Coronary artery (tissue), 2 donors: Measurements from ENCODE around the gene NDST3.
A peak's percentile ranks its signal among the peaks of the same experiment; 100 is the strongest.

Experiments used
- DNase-seq: peaks from one replicate; pipeline ENCODE4 v3.0.0-alpha.2; 2017; ENCODE audit warnings: low spot score
- H3K27ac ChIP-seq, 2 donors: fragments of 200-600 bp; sonication (generic); one replicate each; pipeline ENCODE4 v1.5.1; 2016 to 2019
- H3K4me3 ChIP-seq: fragments of 200-600 bp; sonication (generic); 2 replicates; pipeline ENCODE4 v1.5.1; 2016; ENCODE audit warnings: mild to moderate bottlenecking, moderate library complexity
- TF ChIP-seq, protein P1 (sequence below): fragments of 200-600 bp; sonication (generic); IDR thresholded peaks from one replicate; pipeline ENCODE4 v1.5.1; 2019; ENCODE audit warnings: antibody characterized with exemption

NDST3 gene

DNA sequence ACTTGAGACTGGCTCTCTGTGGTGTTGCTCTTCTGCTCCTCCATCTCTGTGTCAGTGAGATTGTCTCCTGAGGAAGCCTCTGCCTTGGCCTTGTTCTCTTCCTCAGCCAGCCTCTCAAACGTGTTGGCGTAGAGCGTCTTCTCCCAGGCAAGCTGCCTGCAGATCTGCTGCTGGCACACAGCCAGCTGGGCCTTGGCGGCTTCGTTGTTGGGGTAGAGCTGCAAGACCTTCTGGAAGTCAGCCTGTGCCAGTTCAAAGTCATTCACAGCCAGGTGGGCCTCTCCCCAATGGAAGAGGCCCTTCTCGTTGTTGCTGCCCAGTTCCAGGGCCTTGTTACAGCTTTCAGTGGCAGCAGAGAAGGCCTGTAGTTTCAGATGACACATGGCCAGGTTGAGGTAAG lies 159.1 kb downstream of the NDST3 start:
- DNase-seq: no peak
- TF ChIP-seq, protein P1, sequence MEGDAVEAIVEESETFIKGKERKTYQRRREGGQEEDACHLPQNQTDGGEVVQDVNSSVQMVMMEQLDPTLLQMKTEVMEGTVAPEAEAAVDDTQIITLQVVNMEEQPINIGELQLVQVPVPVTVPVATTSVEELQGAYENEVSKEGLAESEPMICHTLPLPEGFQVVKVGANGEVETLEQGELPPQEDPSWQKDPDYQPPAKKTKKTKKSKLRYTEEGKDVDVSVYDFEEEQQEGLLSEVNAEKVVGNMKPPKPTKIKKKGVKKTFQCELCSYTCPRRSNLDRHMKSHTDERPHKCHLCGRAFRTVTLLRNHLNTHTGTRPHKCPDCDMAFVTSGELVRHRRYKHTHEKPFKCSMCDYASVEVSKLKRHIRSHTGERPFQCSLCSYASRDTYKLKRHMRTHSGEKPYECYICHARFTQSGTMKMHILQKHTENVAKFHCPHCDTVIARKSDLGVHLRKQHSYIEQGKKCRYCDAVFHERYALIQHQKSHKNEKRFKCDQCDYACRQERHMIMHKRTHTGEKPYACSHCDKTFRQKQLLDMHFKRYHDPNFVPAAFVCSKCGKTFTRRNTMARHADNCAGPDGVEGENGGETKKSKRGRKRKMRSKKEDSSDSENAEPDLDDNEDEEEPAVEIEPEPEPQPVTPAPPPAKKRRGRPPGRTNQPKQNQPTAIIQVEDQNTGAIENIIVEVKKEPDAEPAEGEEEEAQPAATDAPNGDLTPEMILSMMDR: no peak
- H3K4me3 ChIP-seq: no peak overlapping the region
- no peak overlapping the region for H3K27ac ChIP-seq

DNA sequence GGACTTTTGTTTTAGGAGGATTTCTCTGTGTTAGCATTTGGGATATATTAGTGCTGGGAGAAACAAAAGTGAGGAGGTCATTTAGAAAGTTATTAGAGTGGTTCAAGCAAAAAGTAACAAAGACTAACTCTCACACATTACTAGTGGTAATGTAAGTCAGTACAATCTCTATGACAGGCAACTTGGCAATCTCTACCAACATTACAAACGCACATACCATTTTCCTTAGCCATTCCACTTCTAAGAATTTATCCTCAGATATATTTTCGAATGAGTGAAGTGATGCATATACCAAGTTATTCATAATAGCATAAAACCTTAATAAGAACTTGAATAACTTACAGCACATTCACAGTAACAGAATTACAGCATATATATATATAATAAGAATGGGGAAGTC lies 172.3 kb downstream of the NDST3 start:
- DNase-seq: no peak
- TF ChIP-seq, protein P1: no peak
- Histone ChIP-seq H3K27ac (no peak overlapping the region), H3K4me3 (no peak overlapping the region)

DNA sequence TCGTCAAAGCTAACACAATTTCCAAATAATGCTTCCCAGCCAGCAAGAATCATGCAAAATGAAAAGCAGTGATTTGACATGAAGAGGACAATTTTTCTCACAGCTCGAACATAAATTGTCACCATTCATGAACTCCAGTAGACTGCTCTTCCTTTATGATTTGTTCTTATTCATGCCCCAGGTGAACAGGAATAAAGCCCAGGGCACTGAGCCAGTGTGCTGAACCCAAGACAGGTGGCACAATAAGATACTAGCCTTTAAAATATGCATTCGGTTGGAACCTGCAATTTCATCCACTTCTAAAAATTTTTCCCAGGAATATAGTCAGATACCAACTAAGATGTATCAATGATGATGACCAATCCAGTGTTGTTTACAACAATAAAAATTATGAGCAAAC lies 178.8 kb downstream of the NDST3 start:
- DNase-seq: no peak
- Histone ChIP-seq H3K4me3 (no peak overlapping the region), H3K27ac (no peak overlapping the region)
- TF ChIP-seq, protein P1: no peak

DNA sequence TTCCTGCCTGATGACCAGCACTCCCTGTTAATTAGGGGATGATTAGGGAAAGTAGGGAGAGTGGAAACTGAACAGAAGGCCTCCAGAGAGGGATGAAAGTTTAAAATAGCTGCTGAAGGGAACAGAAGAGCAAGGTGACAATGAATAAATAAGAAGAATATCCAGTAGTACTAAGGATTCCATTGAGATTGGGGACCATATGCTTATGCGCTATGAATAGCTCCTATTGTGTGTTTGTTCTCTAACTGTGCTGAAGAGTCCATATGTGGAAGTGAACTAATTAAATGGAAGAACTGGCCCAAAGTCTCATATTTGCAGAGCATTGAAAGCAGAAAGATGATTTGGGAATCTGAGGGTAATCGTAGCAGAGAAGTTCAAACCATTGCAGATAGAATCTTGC lies 181.5 kb downstream of the NDST3 start:
- no peak for DNase-seq
- no peak overlapping the region for H3K27ac ChIP-seq
- no peak overlapping the region for H3K4me3 ChIP-seq
- TF ChIP-seq, protein P1: no peak

DNA sequence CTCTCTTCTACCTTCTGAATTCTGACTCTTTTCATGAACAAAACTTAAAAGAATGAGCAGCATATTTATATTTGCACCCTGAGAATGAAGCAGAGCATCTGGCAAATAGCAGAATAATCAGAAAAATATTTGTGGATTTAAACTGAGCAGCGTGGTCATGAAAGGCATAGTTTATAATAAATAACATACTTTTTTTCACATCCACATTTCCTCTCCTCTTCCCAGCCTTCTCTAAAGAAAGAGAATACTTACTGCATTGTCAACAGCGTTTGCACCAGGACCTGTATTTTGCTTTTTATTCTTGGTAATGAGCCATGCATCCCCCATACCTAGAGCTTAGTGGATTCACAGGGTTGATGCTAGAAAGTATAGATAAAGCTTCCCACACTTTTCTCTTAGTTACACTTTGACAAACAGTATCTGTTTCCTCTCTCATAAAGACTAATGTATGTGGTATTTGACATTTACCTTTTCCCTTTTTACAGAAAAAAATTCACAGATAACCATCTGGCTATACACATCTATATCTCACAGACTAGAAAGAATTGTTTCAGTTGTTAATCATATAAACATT lies 187.0 kb downstream of the NDST3 start:
- Histone ChIP-seq H3K27ac (no peak overlapping the region), H3K4me3 (no peak overlapping the region)
- TF ChIP-seq, protein P1: no peak
- DNase-seq: no peak

DNA sequence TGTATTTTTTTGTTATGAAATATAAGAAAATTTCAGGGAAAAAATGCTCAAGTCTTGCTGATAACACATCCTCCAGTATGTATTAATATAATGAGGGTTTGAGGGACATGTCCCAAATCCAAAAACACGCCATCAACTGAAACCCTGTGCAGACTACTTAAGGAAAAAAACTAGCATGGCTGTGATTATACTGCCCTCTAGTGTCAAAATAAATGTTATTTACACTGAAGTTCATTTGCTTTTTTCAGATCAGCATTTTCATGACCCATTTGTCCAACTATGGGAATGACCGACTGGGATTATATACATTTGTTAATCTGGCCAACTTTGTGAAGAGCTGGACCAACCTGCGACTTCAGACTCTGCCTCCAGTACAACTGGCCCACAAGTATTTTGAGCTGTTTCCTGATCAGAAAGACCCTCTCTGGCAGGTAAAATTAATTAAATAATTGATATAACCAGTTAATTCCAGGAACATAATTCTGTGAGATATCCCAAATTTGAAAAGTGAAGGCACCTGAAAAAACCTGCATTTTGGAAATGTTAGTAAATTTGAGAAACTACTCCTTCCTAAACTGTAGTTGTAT lies 190.1 kb downstream of the NDST3 start:
- no peak for DNase-seq
- TF ChIP-seq, protein P1: peak; percentile 42
- H3K4me3 ChIP-seq: no peak overlapping the region
- H3K27ac ChIP-seq: no peak overlapping the region

DNA sequence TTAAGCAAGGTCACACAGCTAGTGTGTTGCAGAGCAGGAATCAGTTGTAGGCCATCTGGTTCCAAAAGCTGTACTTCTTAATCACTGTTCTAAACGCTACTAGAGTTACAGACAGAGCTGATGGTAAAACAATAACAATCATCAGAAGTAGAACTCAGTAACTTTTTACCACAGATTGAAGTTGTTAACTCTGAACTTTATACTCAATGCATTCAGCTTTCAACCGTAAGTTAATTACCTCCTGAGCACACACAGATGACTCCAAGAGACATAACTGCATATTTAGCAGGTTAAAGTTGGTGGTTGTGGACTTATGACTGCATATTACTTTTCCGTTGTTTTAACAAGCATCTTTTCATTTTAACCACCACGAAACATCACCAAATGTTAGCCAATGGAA lies 191.2 kb downstream of the NDST3 start:
- TF ChIP-seq, protein P1: no peak
- no peak for DNase-seq
- Histone ChIP-seq H3K27ac (no peak overlapping the region), H3K4me3 (no peak overlapping the region)
